Testis (tissue), 3 donors: Measurements from ENCODE around the gene ATP5MC2. TPM values are rescaled to one million over a fixed set of nuclear protein-coding genes. Genes with fewer than 3 reads are reported as not detected.
"Not testable (repeated sequence)": the region's sequence is repeated elsewhere in the genome, so short reads cannot be mapped to it uniquely, and the experiment has no call there.

ENCODE experiments used
- DNase-seq: peaks from one replicate; pipeline ENCODE4 v3.0.0-alpha.2; 2019
- H3K27ac ChIP-seq, 2 donors: fragments of 200-600 bp; sonication (generic); one replicate each; pipeline ENCODE4 v1.5.1; 2019
- H3K27me3 ChIP-seq: fragments of 200-600 bp; sonication (generic); one replicate; pipeline ENCODE4 v1.5.1; 2019
- H3K36me3 ChIP-seq: fragments of 200-600 bp; sonication (generic); one replicate; pipeline ENCODE4 v1.5.1; 2017; ENCODE audit warnings: low read depth; ENCODE audit errors: missing control alignments
- H3K4me1 ChIP-seq: fragments of 200-600 bp; sonication (generic); one replicate; pipeline ENCODE4 v1.5.1; 2019
- H3K4me3 ChIP-seq, 2 donors: fragments of 200-600 bp; sonication (generic); one replicate each; pipeline ENCODE4 v1.5.1; 2017 to 2019
- H3K9me3 ChIP-seq: fragments of 200-600 bp; sonication (generic); one replicate; pipeline ENCODE4 v1.5.1; 2017
- CTCF ChIP-seq, 3 experiments: fragments of 450-650 bp in 2 of 3; fragments of 200-600 bp in 1 of 3; sonication (generic) in 1 of 3; IDR thresholded peaks; one replicate each; pipeline ENCODE4 v1.5.1; 2016 to 2019; ENCODE audit warnings: antibody characterized with exemption in 3 of 3, mild to moderate bottlenecking in 2 of 3, moderate library complexity in 1 of 3
- POLR2A ChIP-seq: fragments of 450-650 bp; IDR thresholded peaks from one replicate; pipeline ENCODE4 v1.6.1; 2017; ENCODE audit warnings: antibody characterized with exemption, mild to moderate bottlenecking, moderate library complexity
- WGBS, 2 donors: methylation state at CpG; one replicate each; pipeline ENCODE4 v1.1.5; 2018; 5-methylcytosine and 5-hydroxymethylcytosine counted together
- intact Hi-C: fragments of 100-400 bp; cut with DNase I; formaldehyde crosslinking; loops from one replicate; pipeline ENCODE4 v1.15.1; 2023; ENCODE audit warnings: low total_unique reads
- polyA plus RNA-seq: library from polyadenylated mRNA; stranded (reverse); fragments of 350-450 nt; fragmentation: Illumina TruSeq; extraction: RNeasy Lipid Tissue Mini Kit (QIAGEN cat#74804); gene quantifications from one replicate; pipeline ENCODE4 v1.2.3, GENCODE V29; 2014; ENCODE audit warnings: low read depth, low replicate concordance; ENCODE audit not compliant: insufficient read depth
- total RNA-seq, 2 donors: library from RNA; depleted of rRNA; stranded (reverse); fragments of >200 nt; gene quantifications; one replicate each; pipeline ENCODE4 v1.2.3, GENCODE V29; 2016

ATP5MC2 gene
- total and polyA plus RNA-seq, 3 donors from 2014 or later = 201 to 316 (median 304) TPM

- Histone ChIP-seq H3K4me3 (no peak overlapping the region), H3K36me3 (no peaks in the 10 kb centered on the region), H3K9me3 (no peaks in the 10 kb centered on the region), H3K4me1 (no peaks in the 10 kb centered on the region), H3K27ac (no peak overlapping the region), H3K27me3 (no peaks in the 10 kb centered on the region)
- intact Hi-C loops = no loop called here
- no peak for DNase-seq
- no peak for TF ChIP-seq CTCF (IDR thresholded peaks at IDR 0.05)
- TF ChIP-seq POLR2A = no peak
- 89 to 100% methylated on average over 2 to 3 of the region's 3 CpGs for WGBS, 2 donors
Observed at GRCh38 chr12:53644133-53644532, 31.8 kb downstream of the ATP5MC2 start.

- Histone ChIP-seq H3K27me3 (no peaks in the 10 kb centered on the region), H3K4me3 (no peak overlapping the region), H3K27ac (no peak overlapping the region), H3K4me1 (no peaks in the 10 kb centered on the region), H3K36me3 (no peaks in the 10 kb centered on the region), H3K9me3 (no peaks in the 10 kb centered on the region)
- DNase-seq = no peak
- intact Hi-C loops = no loop called here
- WGBS, 2 donors = 68 to 74% methylated on average over 5 of the region's 5 CpGs
- no peak for TF ChIP-seq POLR2A
- no peak for TF ChIP-seq CTCF (IDR thresholded peaks at IDR 0.05)
Observed at GRCh38 chr12:53643232-53643979, 32.5 kb downstream of the ATP5MC2 start.

DNA sequence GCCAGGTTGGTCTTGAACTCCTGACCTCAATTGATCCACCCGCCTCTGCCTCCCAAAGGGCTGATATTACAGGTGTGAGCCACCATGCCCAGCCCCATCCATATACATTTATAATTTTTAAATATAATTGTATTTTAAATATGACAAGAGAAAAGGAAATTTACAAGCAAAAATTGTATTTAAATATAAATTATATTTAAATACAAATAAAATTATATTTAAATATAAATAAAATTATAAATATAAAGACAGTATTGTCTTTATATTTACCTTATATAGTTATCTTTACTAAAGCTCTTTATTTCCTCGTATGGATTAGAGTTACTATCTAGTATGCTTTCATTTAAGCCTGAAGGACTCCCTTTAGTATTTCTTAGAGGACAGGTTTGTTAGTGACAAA is 37.8 kb downstream of the ATP5MC2 start:
- Histone ChIP-seq H3K4me3 (no peak overlapping the region), H3K27me3 (no peaks in the 10 kb centered on the region), H3K9me3 (no peaks in the 10 kb centered on the region), H3K4me1 (no peaks in the 10 kb centered on the region), H3K27ac (no peak overlapping the region), H3K36me3 (no peaks in the 10 kb centered on the region)
- WGBS, 2 donors = 87 to 88% methylated on average over 2 of the region's 2 CpGs
- no peak for DNase-seq
- TF ChIP-seq CTCF (IDR thresholded peaks at IDR 0.05) (no peak), POLR2A (no peak)
- intact Hi-C loops = no loop called here

- WGBS, 2 donors = 48 to 67% methylated on average over 2 of the region's 2 CpGs
- H3K27ac ChIP-seq = no peak overlapping the region
- no peaks in the 10 kb centered on the region for H3K9me3 ChIP-seq
- TF ChIP-seq CTCF (IDR thresholded peaks at IDR 0.05) (no peak), POLR2A (no peak)
- no peaks in the 10 kb centered on the region for H3K4me1 ChIP-seq
- H3K4me3 ChIP-seq = no peak overlapping the region
- H3K27me3 ChIP-seq = no peaks in the 10 kb centered on the region
- no peaks in the 10 kb centered on the region for H3K36me3 ChIP-seq
- intact Hi-C loops = no loop called here
- DNase-seq = no peak
Observed at GRCh38 chr12:53636641-53637040, 39.2 kb downstream of the ATP5MC2 start.

- H3K4me1 ChIP-seq, intact Hi-C loops, H3K27me3 ChIP-seq, H3K27ac ChIP-seq, H3K36me3 ChIP-seq, H3K9me3 ChIP-seq, H3K4me3 ChIP-seq, DNase-seq: not testable (repeated sequence)
Observed at GRCh38 chr12:53635708-53636107, 40.2 kb downstream of the ATP5MC2 start.
